Heart left ventricle (tissue), 16 donors: ENCODE results near the gene RUSF1. TPM values are rescaled to one million over a fixed set of nuclear protein-coding genes. Genes with fewer than 3 reads are reported as not detected.
"Not testable (repeated sequence)": the region's sequence is repeated elsewhere in the genome, so short reads cannot be mapped to it uniquely, and the experiment has no call there.

Experiments
- ATAC-seq, 4 donors: fragments of 200-7000 bp; cut with Tn5 transposase; one replicate each; pipeline ENCODE4 v1.9.1; 2020 to 2022; ENCODE audit warnings: moderate library complexity in 4 of 4, mild to moderate bottlenecking in 3 of 4, moderate number of reproducible peaks in 1 of 4
- DNase-seq, 5 donors: peaks; one replicate each; pipeline ENCODE4 v3.0.0-alpha.2; 2020
- H3K27ac ChIP-seq, 12 donors: fragments of 200-600 bp; sonication (generic) in 4 of 12; one replicate each; pipeline versions ENCODE4 v1.5.0 to v1.8.0; 2016 to 2022; ENCODE audit warnings: mild to moderate bottlenecking in 2 of 12
- H3K27me3 ChIP-seq, 9 donors: fragments of 200-600 bp; sonication (generic) in 2 of 9; one replicate each; pipeline versions ENCODE4 v1.5.1 to v1.8.0; 2016 to 2022; ENCODE audit warnings: mild to moderate bottlenecking in 3 of 9
- H3K36me3 ChIP-seq, 9 donors: fragments of 200-600 bp; sonication (generic) in 2 of 9; one replicate each; pipeline versions ENCODE4 v1.5.0 to v1.8.0; 2018 to 2022; ENCODE audit warnings: mild to moderate bottlenecking in 2 of 9
- H3K4me1 ChIP-seq, 12 donors: fragments of 200-600 bp; sonication (generic) in 4 of 12; one replicate each; pipeline versions ENCODE4 v1.5.0 to v1.8.0; 2016 to 2022; ENCODE audit warnings: mild to moderate bottlenecking in 3 of 12
- H3K4me3 ChIP-seq, 12 donors: fragments of 200-600 bp; sonication (generic) in 4 of 12; one replicate each; pipeline versions ENCODE4 v1.5.0 to v1.8.0; 2017 to 2022; ENCODE audit warnings: mild to moderate bottlenecking in 9 of 12, moderate library complexity in 4 of 12
- H3K9me3 ChIP-seq, 12 donors: fragments of 200-600 bp; sonication (generic) in 4 of 12; one replicate each; pipeline versions ENCODE4 v1.5.0 to v1.8.0; 2016 to 2022; ENCODE audit warnings: mild to moderate bottlenecking in 1 of 12
- POLR2A ChIP-seq, 2 donors: fragments of 450-650 bp; IDR thresholded peaks; one replicate each; pipeline ENCODE4 v1.6.1; 2017; ENCODE audit warnings: antibody characterized with exemption in 2 of 2, mild to moderate bottlenecking in 2 of 2, moderate library complexity in 2 of 2
- WGBS, 4 donors: extraction: QIAGEN DNeasy Blood & Tissue Kit in 2 of 4; methylation state at CpG; one replicate each; pipeline versions ENCODE4 v1.1.5 to v1.1.7; 2013 to 2018; 5-methylcytosine and 5-hydroxymethylcytosine counted together
- intact Hi-C, 10 donors: fragments of 100-400 bp; cut with DNase I; formaldehyde crosslinking; loops; one replicate each; pipeline versions ENCODE4 v1.11.1 to v1.14.2; 2022
- polyA plus RNA-seq, 2 donors: library from polyadenylated mRNA; stranded (reverse); fragments of 200-250 nt; gene quantifications; one replicate each; pipeline ENCODE4 v1.2.3, GENCODE V29; 2013
- total RNA-seq, 9 donors: library from RNA; depleted of rRNA in 2 of 9; stranded (reverse); fragments of >200 nt in 2 of 9; fragmentation: NEBNext Ultra II Directional in 3 of 9; extraction: Animal tissue kit (Norgen Biotek cat#: 25700) in 3 of 9; gene quantifications; one replicate each; pipeline versions ENCODE4 v1.1.0 to v1.2.4, GENCODE V29; 2016 to 2023
- TF ChIP-seq, protein P1 (sequence below), 12 donors: fragments of 200-600 bp; sonication (generic) in 4 of 12; IDR thresholded peaks; one replicate each; pipeline versions ENCODE4 v1.5.0 to v1.8.0; 2018 to 2022; ENCODE audit warnings: antibody characterized with exemption in 12 of 12, mild to moderate bottlenecking in 5 of 12
- donor health status: ischemic (EF 13 %, LVEDD 7.1; RV severe dilation, severe dysfunction).
- donor health status: healthy with polysubstance abuse.
- donor health status: DM: no; HTN: yes; CAD: no.
- donor health status: DM: no; HTN: no; CAD: no.
- donor health status: ischemic (EF 25% LVEDD 6.9; RV normal size, moderate dysfunction).
- donor health status: ischemic (EF 25% LVEDD 5.7; RV mildly dilated, moderate dysfunction).
- donor health status: healthy.
- donor health status: DM: yes; HTN: yes; CAD: no.
- donor health status: ischemic (EF 35%, LVEDD 5.7; RV mildly dilated, moderate dysfunction).
- donor health status: nonischemic (EF 11% LVEDD 7.7; RV severe dilation, severe dysfunction).
- donor health status: DM: yes; HTN: yes; CAD: no.
- donor health status: PGD.
- donor health status: ischemic (EF 29% LVEDD 5.4; RV normal size, mild dysfunction).
- donor health status: nonischemic (EF 23%, LVEDD 6.1; RV moderate dilation, normal function).

RUSF1 gene
- total and polyA plus RNA-seq, 11 donors, result 17.8 to 32.5 (median 22.4) TPM

DNA sequence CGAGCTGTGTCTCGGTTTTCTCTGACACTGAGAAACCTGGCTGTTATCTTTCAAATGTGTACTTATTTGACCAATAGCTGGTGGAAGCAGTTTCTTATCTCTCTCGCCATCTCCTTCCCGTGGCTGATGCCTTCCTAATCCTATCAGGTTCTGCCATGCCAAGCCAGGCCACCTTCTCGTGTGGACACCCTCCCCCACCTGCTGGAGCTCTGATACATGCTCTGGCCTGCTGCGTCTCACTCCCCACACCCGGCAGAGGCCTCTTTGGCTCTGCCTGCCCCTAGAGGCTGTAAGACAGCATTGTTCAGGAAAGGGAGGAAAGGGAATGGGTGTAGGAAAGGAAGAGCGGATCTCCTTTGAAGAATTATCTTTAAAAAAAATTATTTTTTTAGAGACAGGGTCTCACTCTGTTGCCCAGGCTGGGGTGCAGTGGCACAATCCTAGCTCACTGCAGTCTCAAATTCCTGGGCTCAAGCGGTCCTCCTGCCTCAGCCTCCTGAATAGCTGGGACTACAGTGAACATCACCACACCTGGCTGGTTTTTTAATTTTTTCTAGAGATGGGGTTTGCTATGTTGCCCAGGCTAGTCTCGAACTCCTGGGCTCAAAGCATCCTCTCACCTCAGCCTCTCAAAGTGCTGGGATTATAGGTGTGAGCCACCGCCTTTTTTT lies 56.4 kb downstream of the RUSF1 start:
- H3K27me3 ChIP-seq, result no peaks in the 10 kb centered on the region
- ATAC-seq (peak; percentile 43 to 84 (median 79)), DNase-seq (peak in 2 of 5 donors; percentile 72 to 78)
- intact Hi-C loops, result loop anchor here in 6 of 10 donors (5.0 to 10.0 kb wide), 9 partner anchors 53 to 497 kb away; partner anchors contain the start of genes ZNF267 (in 2 of the 6), FUS (in 1 of the 6), RUSF1 (in 1 of the 6) and SETD1A (in 1 of the 6)
- H3K9me3 ChIP-seq, result no peaks in the 10 kb centered on the region
- H3K27ac ChIP-seq, result peak overlapping the region in 8 of 12 donors; percentile 29 to 69 (median 54)
- H3K4me3 ChIP-seq, result no peak overlapping the region
- TF ChIP-seq POLR2A (IDR thresholded peaks at IDR 0.05), result no peak
- TF ChIP-seq, protein P1, sequence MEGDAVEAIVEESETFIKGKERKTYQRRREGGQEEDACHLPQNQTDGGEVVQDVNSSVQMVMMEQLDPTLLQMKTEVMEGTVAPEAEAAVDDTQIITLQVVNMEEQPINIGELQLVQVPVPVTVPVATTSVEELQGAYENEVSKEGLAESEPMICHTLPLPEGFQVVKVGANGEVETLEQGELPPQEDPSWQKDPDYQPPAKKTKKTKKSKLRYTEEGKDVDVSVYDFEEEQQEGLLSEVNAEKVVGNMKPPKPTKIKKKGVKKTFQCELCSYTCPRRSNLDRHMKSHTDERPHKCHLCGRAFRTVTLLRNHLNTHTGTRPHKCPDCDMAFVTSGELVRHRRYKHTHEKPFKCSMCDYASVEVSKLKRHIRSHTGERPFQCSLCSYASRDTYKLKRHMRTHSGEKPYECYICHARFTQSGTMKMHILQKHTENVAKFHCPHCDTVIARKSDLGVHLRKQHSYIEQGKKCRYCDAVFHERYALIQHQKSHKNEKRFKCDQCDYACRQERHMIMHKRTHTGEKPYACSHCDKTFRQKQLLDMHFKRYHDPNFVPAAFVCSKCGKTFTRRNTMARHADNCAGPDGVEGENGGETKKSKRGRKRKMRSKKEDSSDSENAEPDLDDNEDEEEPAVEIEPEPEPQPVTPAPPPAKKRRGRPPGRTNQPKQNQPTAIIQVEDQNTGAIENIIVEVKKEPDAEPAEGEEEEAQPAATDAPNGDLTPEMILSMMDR (IDR thresholded peaks at IDR 0.05), result peak; percentile 9 to 64 (median 40)
- H3K4me1 ChIP-seq, result peaks cover 5 to 56% (median 46%) of the 10 kb centered on the region in 12 donors
- H3K36me3 ChIP-seq, result no peaks in the 10 kb centered on the region
- WGBS, 4 donors, result 47 to 54% (median 51%) methylated on average over 11 of the region's 11 CpGs

DNA sequence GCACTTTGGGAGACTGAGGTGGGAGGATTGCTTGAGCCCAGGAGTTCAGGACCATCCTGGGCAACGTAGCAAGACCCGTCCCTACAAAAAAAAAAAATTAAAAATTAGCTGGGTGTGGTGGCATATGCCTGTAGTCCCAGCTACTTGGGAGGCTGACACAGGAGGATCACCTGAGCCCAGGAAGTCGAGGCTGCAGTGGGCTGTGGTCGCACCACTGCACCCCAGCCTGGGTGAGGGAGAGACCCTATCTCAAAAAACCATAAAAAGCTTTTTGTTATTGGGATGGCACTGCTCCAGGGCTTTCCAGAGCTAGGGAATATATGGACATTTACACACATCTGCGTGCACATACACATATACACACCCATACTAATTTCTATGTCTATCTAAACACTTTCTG lies 57.0 kb downstream of the RUSF1 start:
- H3K4me1 ChIP-seq, result peaks cover 5 to 51% (median 42%) of the 10 kb centered on the region in 12 donors
- ATAC-seq (no peak), DNase-seq (peak in 1 of 5 donors; percentile 9)
- TF ChIP-seq, protein P1 (IDR thresholded peaks at IDR 0.05), result no peak
- TF ChIP-seq POLR2A (IDR thresholded peaks at IDR 0.05), result no peak
- peak overlapping the region in 1 of 12 donors; percentile 4 for H3K27ac ChIP-seq
- H3K4me3 ChIP-seq, result no peak overlapping the region
- H3K36me3 ChIP-seq, result no peaks in the 10 kb centered on the region
- H3K27me3 ChIP-seq, result no peaks in the 10 kb centered on the region
- intact Hi-C loops, result loop anchor here in 6 of 10 donors (5.0 to 10.0 kb wide), 9 partner anchors 54 to 496 kb away; partner anchors contain the start of genes ZNF267 (in 2 of the 6), FUS (in 1 of the 6), RUSF1 (in 1 of the 6) and SETD1A (in 1 of the 6)
- H3K9me3 ChIP-seq, result no peaks in the 10 kb centered on the region
- 86 to 94% (median 88%) methylated on average over 5 of the region's 5 CpGs for WGBS, 4 donors

DNA sequence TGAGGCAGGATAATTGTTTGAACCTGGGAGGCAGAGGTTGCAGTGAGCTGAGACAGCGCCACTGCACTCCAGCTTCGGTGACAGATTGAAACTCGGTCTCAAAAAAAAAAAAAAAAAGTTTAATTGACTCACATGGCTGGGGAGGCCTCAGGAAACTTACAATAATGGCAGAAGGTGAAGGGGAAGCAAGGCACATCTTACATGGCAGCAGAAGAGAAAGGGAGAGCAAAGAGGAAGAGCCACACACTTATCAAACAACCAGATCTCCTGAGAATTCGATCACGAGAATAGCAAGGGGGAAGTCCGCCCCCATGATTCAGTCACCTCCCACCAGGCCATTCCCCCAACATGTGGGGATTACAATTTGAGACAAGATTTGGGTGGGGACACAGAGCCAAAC lies 62.3 kb downstream of the RUSF1 start:
- not testable (repeated sequence) for H3K27ac ChIP-seq, H3K27me3 ChIP-seq, H3K4me3 ChIP-seq, DNase-seq, ATAC-seq, H3K9me3 ChIP-seq, H3K36me3 ChIP-seq
- H3K4me1 ChIP-seq, result peaks cover 0 to 21% (median 9%) of the 10 kb centered on the region in 12 donors
- 73 to 78% (median 73%) methylated on average over 6 of the region's 6 CpGs for WGBS, 4 donors
- intact Hi-C loops, result loop anchor here in 7 of 10 donors (2.0 to 10.0 kb wide), 6 partner anchors 261 to 491 kb away; partner anchors contain the start of genes FUS (in 4 of the 7), KAT8 (in 2 of the 7), HSD3B7 (in 1 of the 7) and SETD1A (in 1 of the 7)

DNA sequence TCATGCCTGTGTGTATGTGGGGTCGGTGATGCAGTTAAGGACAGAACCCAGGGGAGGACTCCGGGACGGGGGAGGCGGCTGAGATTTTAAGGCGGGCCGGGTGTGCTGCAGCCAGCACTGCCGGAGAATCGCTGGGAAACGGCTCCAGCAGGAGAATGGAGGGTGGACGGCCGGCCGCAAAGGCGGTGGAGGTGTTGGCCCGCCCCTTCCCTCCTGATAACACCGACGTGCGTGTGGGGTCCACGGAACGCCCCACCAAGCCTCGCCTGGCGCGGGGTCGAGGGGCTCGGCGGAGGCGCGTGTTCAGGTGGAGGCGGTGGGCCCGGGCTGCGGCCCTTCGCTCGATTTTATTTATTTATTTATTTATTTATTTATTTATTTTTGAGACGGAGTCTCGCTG lies 66.2 kb downstream of the RUSF1 start:
- WGBS, 4 donors, result 52 to 67% (median 56%) methylated on average over 33 to 34 of the region's 34 CpGs
- Histone ChIP-seq H3K27ac (peak overlapping the region; percentile 72 to 94 (median 91)), H3K9me3 (no peaks in the 10 kb centered on the region), H3K36me3 (no peaks in the 10 kb centered on the region), H3K27me3 (no peaks in the 10 kb centered on the region), H3K4me3 (peak overlapping the region; percentile 60 to 81 (median 71)), H3K4me1 (peaks cover 0 to 29% (median 11%) of the 10 kb centered on the region in 12 donors)
- peak in 2 of 5 donors; percentile 28 to 29 for DNase-seq
- TF ChIP-seq, protein P1 (IDR thresholded peaks at IDR 0.05), result no peak
- TF ChIP-seq POLR2A (IDR thresholded peaks at IDR 0.05), result no peak
- ATAC-seq, result no peak
- intact Hi-C loops, result loop anchor here in 8 of 10 donors (2.0 to 10.0 kb wide), 9 partner anchors 257 to 487 kb away; partner anchors contain the start of genes FUS (in 5 of the 8), HSD3B7 (in 5 of the 8), KAT8 (in 2 of the 8) and SETD1A (in 1 of the 8)
